ENCODE results near the gene DHRS4L2. TPM values are rescaled to one million over a fixed set of nuclear protein-coding genes. Genes with fewer than 3 reads are reported as not detected.
"Not testable (repeated sequence)": the region's sequence is repeated elsewhere in the genome, so short reads cannot be mapped to it uniquely, and the experiment has no call there.

DHRS4L2 gene
- total RNA-seq, 1 donor from 2014 or later: 13.4 TPM

DNA sequence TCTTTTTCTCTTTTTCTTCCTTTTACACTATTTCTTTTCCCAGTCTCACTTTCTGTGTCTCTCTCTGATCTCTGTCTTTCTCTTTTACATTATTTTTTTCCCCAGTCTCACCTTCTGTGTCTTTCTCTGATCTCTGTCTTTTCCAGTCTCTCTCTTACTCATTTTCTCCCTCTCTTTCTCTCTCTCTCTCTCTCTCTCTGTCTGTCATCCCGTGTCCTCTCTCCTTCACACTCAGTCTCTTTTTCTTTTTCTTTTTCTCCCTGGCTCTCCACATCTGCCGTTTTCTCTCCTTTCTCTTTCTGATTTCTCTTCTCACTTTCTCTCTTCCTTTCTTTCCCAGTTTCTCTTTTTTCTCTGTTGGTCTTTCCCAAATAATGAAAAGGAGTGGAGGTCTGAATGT is 22.3 kb downstream of the DHRS4L2 start:
- Histone ChIP-seq H3K27me3 (ENCODE audit: insufficient read depth, low read length) (no peaks in the 10 kb centered on the region), H3K9ac (ENCODE audit: low read length) (no peak overlapping the region), H3K79me2 (ENCODE audit: insufficient read depth, low read length) (no peaks in the 10 kb centered on the region), H4K20me1 (ENCODE audit: insufficient read depth, low read length) (no peaks in the 10 kb centered on the region), H3K27ac (ENCODE audit: low read depth, low read length) (no peak overlapping the region), H3K36me3 (ENCODE audit: insufficient read depth, low read length) (no peaks in the 10 kb centered on the region), H3K4me1 (ENCODE audit: insufficient read depth, low read length) (no peaks in the 10 kb centered on the region), H2AFZ (ENCODE audit: low read depth, low read length) (no peak overlapping the region), H3K4me3 (ENCODE audit: insufficient read depth, low read depth, low read length) (no peak overlapping the region), H3K4me2 (ENCODE audit: low read length) (no peak overlapping the region), H3K9me3 (ENCODE audit: insufficient read depth, low read depth, low read length) (no peaks in the 10 kb centered on the region)
- no peaks in the 10 kb centered on the region for H3K9me3 Mint-ChIP-seq (ENCODE audit: unreplicated experiment)
- no peaks in the 10 kb centered on the region for H3K4me1 Mint-ChIP-seq (ENCODE audit: low read depth, unreplicated experiment)
- H3K27ac Mint-ChIP-seq (ENCODE audit: unreplicated experiment): no peak overlapping the region
- no peak overlapping the region for H3K4me3 Mint-ChIP-seq (ENCODE audit: unreplicated experiment)
- no peak for FAIRE-seq
- TF ChIP-seq CTCF (IDR thresholded peaks at IDR 0.05; ENCODE audit: insufficient read depth, low read depth, low read length) (no peak), EZH2 (IDR thresholded peaks at IDR 0.05; ENCODE audit: insufficient read depth, low read length) (no peak)
- DNase-seq (ENCODE audit: low read depth): no peak
- peaks cover 3% of the 10 kb centered on the region for H3K27me3 Mint-ChIP-seq (ENCODE audit: low read depth, unreplicated experiment)
- no peaks in the 10 kb centered on the region for H3K36me3 Mint-ChIP-seq (ENCODE audit: low read depth, unreplicated experiment)

DNA sequence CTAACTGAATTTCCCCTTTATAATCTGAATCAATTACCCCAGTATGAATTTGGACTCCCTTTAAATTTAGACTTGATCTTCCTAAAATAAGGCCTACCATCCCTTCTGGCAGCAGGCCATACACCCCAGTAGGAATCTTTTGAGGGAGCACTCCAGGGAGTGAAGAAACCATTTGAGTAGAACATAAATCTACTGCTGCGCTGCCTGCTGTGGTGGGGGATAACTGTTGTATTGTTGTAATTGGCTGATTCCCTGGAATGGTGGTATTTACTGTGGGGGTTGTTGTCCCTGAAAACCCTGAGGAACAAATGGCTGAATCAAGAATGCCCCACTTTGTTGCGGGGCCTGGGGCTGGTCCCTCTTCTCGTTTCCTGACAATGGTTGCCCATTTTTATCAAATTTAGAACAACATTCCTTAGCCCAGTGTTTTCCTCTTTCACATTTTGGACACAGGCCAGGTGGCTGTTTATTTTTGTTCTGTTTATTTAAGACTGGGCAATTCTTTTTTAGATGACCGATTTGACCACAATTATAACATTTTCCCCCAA is 24.1 kb downstream of the DHRS4L2 start:
- not testable (repeated sequence) for H3K36me3 Mint-ChIP-seq (ENCODE audit: low read depth, unreplicated experiment); H3K9ac ChIP-seq (ENCODE audit: low read length); H3K4me2 ChIP-seq (ENCODE audit: low read length); H2AFZ ChIP-seq (ENCODE audit: low read depth, low read length); H3K4me1 ChIP-seq (ENCODE audit: insufficient read depth, low read length); H3K27me3 Mint-ChIP-seq (ENCODE audit: low read depth, unreplicated experiment); H3K4me1 Mint-ChIP-seq (ENCODE audit: low read depth, unreplicated experiment); H3K9me3 ChIP-seq (ENCODE audit: insufficient read depth, low read depth, low read length); H4K20me1 ChIP-seq (ENCODE audit: insufficient read depth, low read length); H3K27ac ChIP-seq (ENCODE audit: low read depth, low read length); DNase-seq (ENCODE audit: low read depth); H3K79me2 ChIP-seq (ENCODE audit: insufficient read depth, low read length); H3K27ac Mint-ChIP-seq (ENCODE audit: unreplicated experiment); H3K36me3 ChIP-seq (ENCODE audit: insufficient read depth, low read length); H3K4me3 Mint-ChIP-seq (ENCODE audit: unreplicated experiment); H3K4me3 ChIP-seq (ENCODE audit: insufficient read depth, low read depth, low read length); H3K9me3 Mint-ChIP-seq (ENCODE audit: unreplicated experiment); H3K27me3 ChIP-seq (ENCODE audit: insufficient read depth, low read length); FAIRE-seq

DNA sequence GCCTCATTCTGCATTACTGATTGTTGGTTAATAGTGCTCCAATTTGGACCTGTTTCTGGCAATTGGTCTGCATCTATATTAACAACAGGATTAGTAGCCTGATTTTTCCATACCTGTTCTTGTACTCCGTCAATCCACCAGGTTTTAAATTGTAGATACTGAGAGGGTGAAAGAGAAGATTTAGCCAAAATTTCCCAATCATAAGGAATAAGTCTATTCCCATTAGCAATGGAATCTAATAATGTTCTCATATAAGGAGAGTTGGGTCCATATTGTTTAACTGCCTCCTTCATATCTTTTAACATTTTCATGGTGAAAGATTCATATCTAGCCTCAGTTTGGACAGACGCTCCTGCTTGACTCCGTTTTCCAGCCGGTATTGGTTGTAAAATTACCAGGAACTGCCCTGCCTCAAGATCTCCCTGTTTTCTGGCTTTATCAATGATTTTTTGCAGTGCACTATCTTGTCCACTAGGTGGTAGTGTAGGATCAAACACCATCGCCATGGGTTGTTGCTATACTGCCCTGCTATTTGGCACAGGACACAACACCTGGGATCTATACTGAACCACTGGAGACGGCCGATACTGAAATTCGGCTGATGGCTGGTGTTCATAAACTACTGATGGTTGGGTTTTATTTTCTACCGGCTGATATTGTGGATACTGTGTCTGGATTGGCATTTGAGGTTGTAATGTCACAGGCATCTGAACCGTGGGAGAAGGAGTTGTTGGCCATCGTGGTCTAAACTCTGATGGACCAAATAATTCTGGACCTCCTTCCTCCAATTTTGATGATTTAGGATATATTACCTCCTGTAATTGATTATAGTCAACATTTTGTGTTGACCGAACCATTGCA is 25.2 kb downstream of the DHRS4L2 start:
- TF ChIP-seq CTCF (IDR thresholded peaks at IDR 0.05; ENCODE audit: insufficient read depth, low read depth, low read length): peak; percentile 87
- TF ChIP-seq EZH2 (IDR thresholded peaks at IDR 0.05; ENCODE audit: insufficient read depth, low read length): no peak
- H3K4me3 Mint-ChIP-seq (ENCODE audit: unreplicated experiment): no peak overlapping the region
- Histone ChIP-seq H3K27me3 (ENCODE audit: insufficient read depth, low read length) (no peaks in the 10 kb centered on the region), H3K4me3 (ENCODE audit: insufficient read depth, low read depth, low read length) (no peak overlapping the region), H3K36me3 (ENCODE audit: insufficient read depth, low read length) (no peaks in the 10 kb centered on the region), H3K4me2 (ENCODE audit: low read length) (no peak overlapping the region), H3K27ac (ENCODE audit: low read depth, low read length) (no peak overlapping the region), H3K9me3 (ENCODE audit: insufficient read depth, low read depth, low read length) (no peaks in the 10 kb centered on the region), H3K79me2 (ENCODE audit: insufficient read depth, low read length) (no peaks in the 10 kb centered on the region), H3K9ac (ENCODE audit: low read length) (no peak overlapping the region), H3K4me1 (ENCODE audit: insufficient read depth, low read length) (no peaks in the 10 kb centered on the region), H2AFZ (ENCODE audit: low read depth, low read length) (no peak overlapping the region), H4K20me1 (ENCODE audit: insufficient read depth, low read length) (no peaks in the 10 kb centered on the region)
- peaks cover 10% of the 10 kb centered on the region for H3K27me3 Mint-ChIP-seq (ENCODE audit: low read depth, unreplicated experiment)
- FAIRE-seq (no peak), DNase-seq (ENCODE audit: low read depth) (peak; percentile 42)
- peaks cover 4% of the 10 kb centered on the region for H3K9me3 Mint-ChIP-seq (ENCODE audit: unreplicated experiment)
- no peaks in the 10 kb centered on the region for H3K36me3 Mint-ChIP-seq (ENCODE audit: low read depth, unreplicated experiment)
- no peaks in the 10 kb centered on the region for H3K4me1 Mint-ChIP-seq (ENCODE audit: low read depth, unreplicated experiment)
- no peak overlapping the region for H3K27ac Mint-ChIP-seq (ENCODE audit: unreplicated experiment)

GRCh38 chr14:24015745-24016144 is 27.0 kb downstream of the DHRS4L2 start:
- not testable (repeated sequence) for H3K27ac Mint-ChIP-seq (ENCODE audit: unreplicated experiment); FAIRE-seq; H3K4me1 ChIP-seq (ENCODE audit: insufficient read depth, low read length); H2AFZ ChIP-seq (ENCODE audit: low read depth, low read length); H4K20me1 ChIP-seq (ENCODE audit: insufficient read depth, low read length); H3K27ac ChIP-seq (ENCODE audit: low read depth, low read length); H3K9me3 Mint-ChIP-seq (ENCODE audit: unreplicated experiment); H3K9me3 ChIP-seq (ENCODE audit: insufficient read depth, low read depth, low read length); H3K4me2 ChIP-seq (ENCODE audit: low read length); H3K36me3 Mint-ChIP-seq (ENCODE audit: low read depth, unreplicated experiment); H3K27me3 ChIP-seq (ENCODE audit: insufficient read depth, low read length); DNase-seq (ENCODE audit: low read depth); H3K9ac ChIP-seq (ENCODE audit: low read length); H3K4me3 ChIP-seq (ENCODE audit: insufficient read depth, low read depth, low read length); H3K4me1 Mint-ChIP-seq (ENCODE audit: low read depth, unreplicated experiment); H3K79me2 ChIP-seq (ENCODE audit: insufficient read depth, low read length); H3K4me3 Mint-ChIP-seq (ENCODE audit: unreplicated experiment); H3K36me3 ChIP-seq (ENCODE audit: insufficient read depth, low read length)
- peaks cover 12% of the 10 kb centered on the region for H3K27me3 Mint-ChIP-seq (ENCODE audit: low read depth, unreplicated experiment)
